Measurements from ENCODE around the gene CENPX. TPM values are rescaled to one million over a fixed set of nuclear protein-coding genes. Genes with fewer than 3 reads are reported as not detected.
"Not testable (repeated sequence)": the region's sequence is repeated elsewhere in the genome, so short reads cannot be mapped to it uniquely, and the experiment has no call there.

The CENPX gene
- total RNA-seq, 1 experiment from 2014 or later, result 344 TPM

GRCh38 chr17:81984773-81985410 lies 37.8 kb downstream of the CENPX start:
- Histone ChIP-seq H3K9me2 (replicated peaks; ENCODE audit: low read length) (no peaks in the 10 kb centered on the region), H3K4me2 (ENCODE audit: low read length) (no peak overlapping the region), H4K20me1 (ENCODE audit: low read length) (no peaks in the 10 kb centered on the region), H3K27ac (ENCODE audit: low read length) (no peak overlapping the region), H2AFZ (ENCODE audit: low read length) (no peak overlapping the region), H3K9ac (ENCODE audit: low read length) (no peak overlapping the region), H3K27me3 (ENCODE audit: low read length) (no peaks in the 10 kb centered on the region), H3K4me1 (ENCODE audit: insufficient read depth, low read length) (no peaks in the 10 kb centered on the region), H3F3A (ENCODE audit: low read length, unreplicated experiment) (no peaks in the 10 kb centered on the region), H3K9me3 (ENCODE audit: low read length) (no peaks in the 10 kb centered on the region), H3K4me3 (ENCODE audit: low read length) (no peak overlapping the region), H3K79me2 (ENCODE audit: low read length) (no peaks in the 10 kb centered on the region), H3K36me3 (ENCODE audit: low read depth, low read length) (no peaks in the 10 kb centered on the region)
- intact Hi-C loops (cut with micrococcal nuclease), result no loop called here
- CTCF ChIA-PET, result interaction anchor here (0.6 kb wide), 1 partner anchor 25 kb away, joined by 3 read pairs; no protein-coding TSS in a partner anchor
- TF ChIP-seq CTCF (conservative IDR thresholded peaks at IDR 0.05; ENCODE audit: low read depth, low read length) (no peak), EZH2 (IDR thresholded peaks at IDR 0.05; ENCODE audit: low read length, unreplicated experiment) (no peak), EZH2phosphoT487 (IDR thresholded peaks at IDR 0.05; ENCODE audit: borderline replicate concordance, low read length) (no peak)
- BruUV-seq (replicated peaks), result no TSS peak
- DNase-seq (no peak), ATAC-seq (no peak)
- POLR2A ChIA-PET (ENCODE audit: unreplicated experiment), result no interaction called here

- Histone ChIP-seq H2AFZ (ENCODE audit: low read length) (no peak overlapping the region), H4K20me1 (ENCODE audit: low read length) (no peaks in the 10 kb centered on the region), H3K9ac (ENCODE audit: low read length) (no peak overlapping the region), H3K9me3 (ENCODE audit: low read length) (no peaks in the 10 kb centered on the region), H3K4me1 (ENCODE audit: insufficient read depth, low read length) (no peaks in the 10 kb centered on the region; the same call in 1 of the 2 replicates), H3K4me2 (ENCODE audit: low read length) (no peak overlapping the region), H3F3A (ENCODE audit: low read length, unreplicated experiment) (no peaks in the 10 kb centered on the region), H3K79me2 (ENCODE audit: low read length) (peaks cover 5% of the 10 kb centered on the region; the same call in 1 of the 2 replicates), H3K27me3 (ENCODE audit: low read length) (no peaks in the 10 kb centered on the region), H3K36me3 (ENCODE audit: low read depth, low read length) (no peaks in the 10 kb centered on the region), H3K27ac (ENCODE audit: low read length) (no peak overlapping the region), H3K4me3 (ENCODE audit: low read length) (no peak overlapping the region), H3K9me2 (replicated peaks; ENCODE audit: low read length) (no peaks in the 10 kb centered on the region)
- ATAC-seq (no peak), DNase-seq (no peak)
- TF ChIP-seq EZH2phosphoT487 (IDR thresholded peaks at IDR 0.05; ENCODE audit: borderline replicate concordance, low read length) (no peak), EZH2 (IDR thresholded peaks at IDR 0.05; ENCODE audit: low read length, unreplicated experiment) (no peak)
- intact Hi-C loops (cut with micrococcal nuclease), result no loop called here
- ChIA-PET CTCF (no interaction called here), POLR2A (ENCODE audit: unreplicated experiment) (no interaction called here)
- no TSS peak for BruUV-seq (replicated peaks)
Observed at GRCh38 chr17:81983639-81984373, 38.9 kb downstream of the CENPX start.

- ChIA-PET POLR2A (ENCODE audit: unreplicated experiment) (no interaction called here), CTCF (no interaction called here)
- intact Hi-C loops (cut with micrococcal nuclease), result no loop called here
Observed at GRCh38 chr17:81983011-81983638, 39.6 kb downstream of the CENPX start.

GRCh38 chr17:81981511-81981910 lies 41.2 kb downstream of the CENPX start:
- ATAC-seq; H3K27me3 ChIP-seq (ENCODE audit: low read length); DNase-seq; H4K20me1 ChIP-seq (ENCODE audit: low read length); H3K27ac ChIP-seq (ENCODE audit: low read length); H2AFZ ChIP-seq (ENCODE audit: low read length); CTCF ChIA-PET; H3K4me3 ChIP-seq (ENCODE audit: low read length); BruUV-seq (replicated peaks); H3K36me3 ChIP-seq (ENCODE audit: low read depth, low read length); H3K9ac ChIP-seq (ENCODE audit: low read length); H3K9me2 ChIP-seq (replicated peaks; ENCODE audit: low read length); H3F3A ChIP-seq (ENCODE audit: low read length, unreplicated experiment); POLR2A ChIA-PET (ENCODE audit: unreplicated experiment); intact Hi-C loops (cut with micrococcal nuclease); H3K4me2 ChIP-seq (ENCODE audit: low read length); H3K9me3 ChIP-seq (ENCODE audit: low read length): not testable (repeated sequence)
- peaks cover 11% of the 10 kb centered on the region for H3K4me1 ChIP-seq (ENCODE audit: insufficient read depth, low read length)
- peaks cover 15% of the 10 kb centered on the region for H3K79me2 ChIP-seq (ENCODE audit: low read length)

More at GRCh38 chr17:81983011-81983638, 39.6 kb downstream of the CENPX start:
- no peaks in the 10 kb centered on the region for H3K27me3 ChIP-seq (ENCODE audit: low read length)
- ATAC-seq (no peak), DNase-seq (no peak)
- H2AFZ ChIP-seq (ENCODE audit: low read length), result no peak overlapping the region
- peaks cover 4% of the 10 kb centered on the region; the same call in 1 of the 2 replicates for H3K4me1 ChIP-seq (ENCODE audit: insufficient read depth, low read length)
- H3K9me2 ChIP-seq (replicated peaks; ENCODE audit: low read length), result no peaks in the 10 kb centered on the region
- H4K20me1 ChIP-seq (ENCODE audit: low read length), result no peaks in the 10 kb centered on the region
- no TSS peak for BruUV-seq (replicated peaks)
- H3K27ac ChIP-seq (ENCODE audit: low read length), result no peak overlapping the region
- no peaks in the 10 kb centered on the region for H3K9me3 ChIP-seq (ENCODE audit: low read length)
- no peak for TF ChIP-seq EZH2phosphoT487 (IDR thresholded peaks at IDR 0.05; ENCODE audit: borderline replicate concordance, low read length)
- TF ChIP-seq EZH2 (IDR thresholded peaks at IDR 0.05; ENCODE audit: low read length, unreplicated experiment), result no peak
- no peak for TF ChIP-seq CTCF (conservative IDR thresholded peaks at IDR 0.05; ENCODE audit: low read depth, low read length)
- H3K36me3 ChIP-seq (ENCODE audit: low read depth, low read length), result no peaks in the 10 kb centered on the region
- no peak overlapping the region for H3K4me3 ChIP-seq (ENCODE audit: low read length)
- H3K9ac ChIP-seq (ENCODE audit: low read length), result no peak overlapping the region
- no peaks in the 10 kb centered on the region for H3F3A ChIP-seq (ENCODE audit: low read length, unreplicated experiment)
- no peak overlapping the region for H3K4me2 ChIP-seq (ENCODE audit: low read length)
- H3K79me2 ChIP-seq (ENCODE audit: low read length), result peaks cover 12% of the 10 kb centered on the region
